Measurements from ENCODE around the gene RAP1GAP.
"Not testable (repeated sequence)": the region's sequence is repeated elsewhere in the genome, so short reads cannot be mapped to it uniquely, and the experiment has no call there.

The RAP1GAP gene

GRCh38 chr1:21674957-21675356 is 5.8 kb upstream of the RAP1GAP start:
- DNase-seq = no peak

- DNase-seq = not testable (repeated sequence)
Measured at GRCh38 chr1:21673853-21674252, 4.7 kb upstream of the RAP1GAP start.

- no peak for DNase-seq
Measured at GRCh38 chr1:21673277-21673780, 4.2 kb upstream of the RAP1GAP start.

- DNase-seq = no peak
Measured at GRCh38 chr1:21672478-21673276, 3.5 kb upstream of the RAP1GAP start.

- DNase-seq = no peak
Measured at GRCh38 chr1:21671915-21672314, 2.8 kb upstream of the RAP1GAP start.

- no peak for DNase-seq
Measured at GRCh38 chr1:21670956-21671902, 2.1 kb upstream of the RAP1GAP start.

- no peak for DNase-seq
Measured at GRCh38 chr1:21670059-21670881, 1.1 kb upstream of the RAP1GAP start.

- no peak for DNase-seq
Measured at GRCh38 chr1:21668951-21669257, 253 bp downstream of the RAP1GAP start.

- no peak for DNase-seq
Measured at GRCh38 chr1:21668232-21668950, 766 bp downstream of the RAP1GAP start.

- no peak for DNase-seq
Measured at GRCh38 chr1:21667348-21668231, 1.6 kb downstream of the RAP1GAP start.

GRCh38 chr1:21666576-21667320 is 2.4 kb downstream of the RAP1GAP start:
- DNase-seq = no peak

GRCh38 chr1:21665711-21666575 is 3.2 kb downstream of the RAP1GAP start:
- no peak for DNase-seq

- no peak for DNase-seq
Measured at GRCh38 chr1:21664806-21665588, 4.2 kb downstream of the RAP1GAP start.

- DNase-seq = no peak
Measured at GRCh38 chr1:21663951-21664805, 5.0 kb downstream of the RAP1GAP start.

- no peak for DNase-seq
Measured at GRCh38 chr1:21663248-21663950, 5.8 kb downstream of the RAP1GAP start.

GRCh38 chr1:21662426-21663247 is 6.5 kb downstream of the RAP1GAP start:
- DNase-seq = no peak

All from NCI-H2081 treated with DMSO at 0.1 percent for 48 hours (cell line).